H9 (cell line): ENCODE measurements around the gene PRX. TPM values are rescaled to one million over a fixed set of nuclear protein-coding genes. Genes with fewer than 3 reads are reported as not detected.

Experiments used
- DNase-seq: peaks from one replicate; pipeline ENCODE4 v3.0.0-alpha.2; 2017
- H2AFZ ChIP-seq: one replicate; pipeline ENCODE4 v1.6.1; 2013; ENCODE audit warnings: mild to moderate bottlenecking, low read length, control low read depth, moderate library complexity
- H2AK5ac ChIP-seq: 2 replicates; pipeline ENCODE4 v1.6.1; 2013; ENCODE audit warnings: low read length, control low read depth, mixed read lengths; ENCODE audit not compliant: insufficient read length
- H2BK120ac ChIP-seq: one replicate; pipeline ENCODE4 v1.6.1; 2013; ENCODE audit warnings: low read depth, mild to moderate bottlenecking, low read length, control low read depth, inconsistent platforms; ENCODE audit not compliant: poor library complexity, severe bottlenecking
- H2BK12ac ChIP-seq: 2 replicates; pipeline ENCODE4 v1.6.1; 2013; ENCODE audit warnings: low read length, control low read depth, mixed read lengths, low read depth; ENCODE audit not compliant: insufficient read length
- H2BK15ac ChIP-seq: 2 replicates; pipeline ENCODE4 v1.6.1; 2013; ENCODE audit warnings: low read depth, low read length, control low read depth
- H2BK20ac ChIP-seq: one replicate; pipeline ENCODE4 v1.6.1; 2013; ENCODE audit warnings: low read depth, mild to moderate bottlenecking, low read length, control low read depth, inconsistent platforms; ENCODE audit not compliant: poor library complexity, severe bottlenecking
- H2BK5ac ChIP-seq: 2 replicates; pipeline ENCODE4 v1.6.1; 2013; ENCODE audit warnings: low read length, control low read depth, mixed read lengths; ENCODE audit not compliant: insufficient read length
- H3K14ac ChIP-seq: 2 replicates; pipeline ENCODE4 v1.6.1; 2013; ENCODE audit warnings: low read length, control low read depth; ENCODE audit not compliant: insufficient read depth
- H3K18ac ChIP-seq: 2 replicates; pipeline ENCODE4 v1.6.1; 2013; ENCODE audit warnings: low read depth, mild to moderate bottlenecking, mixed read lengths, low read length, control low read depth; ENCODE audit not compliant: insufficient read length
- H3K23ac ChIP-seq: 2 replicates; pipeline ENCODE4 v1.6.1; 2013; ENCODE audit warnings: low read length, control low read depth, mixed read lengths, low read depth; ENCODE audit not compliant: insufficient read length
- H3K23me2 ChIP-seq: 2 replicates; pipeline ENCODE4 v1.6.1; 2013; ENCODE audit warnings: low read depth, mild to moderate bottlenecking, mixed read lengths, low read length, control low read depth; ENCODE audit not compliant: insufficient read length, poor library complexity, severe bottlenecking
- H3K27ac ChIP-seq: 2 replicates; pipeline ENCODE4 v1.5.1; 2013; ENCODE audit warnings: low read length, control low read depth, mixed read lengths, low read depth; ENCODE audit not compliant: insufficient read length
- H3K27me3 ChIP-seq: 2 replicates; pipeline ENCODE4 v1.6.1; 2013; ENCODE audit warnings: low read length, control low read depth, inconsistent platforms; ENCODE audit not compliant: insufficient read depth
- H3K4ac ChIP-seq: 2 replicates; pipeline ENCODE4 v1.6.1; 2013; ENCODE audit warnings: low read depth, mild to moderate bottlenecking, control low read depth, inconsistent platforms, low read length, moderate library complexity
- H3K4me1 ChIP-seq: 2 replicates; pipeline ENCODE4 v1.6.1; 2013; ENCODE audit warnings: low read length, control low read depth, inconsistent platforms; ENCODE audit not compliant: insufficient read depth
- H3K4me2 ChIP-seq: 2 replicates; pipeline ENCODE4 v1.6.1; 2013; ENCODE audit warnings: low read length, control low read depth, mixed read lengths; ENCODE audit not compliant: insufficient read length, insufficient read depth
- H3K56ac ChIP-seq: 2 replicates; pipeline ENCODE4 v1.6.1; 2013; ENCODE audit warnings: low read depth, mild to moderate bottlenecking, mixed read lengths, low read length, control low read depth; ENCODE audit not compliant: insufficient read length
- H3K79me1 ChIP-seq: 2 replicates; pipeline ENCODE4 v1.6.1; 2013; ENCODE audit warnings: low read depth, mild to moderate bottlenecking, moderate library complexity, low read length, control low read depth, inconsistent platforms; ENCODE audit not compliant: insufficient read depth, poor library complexity, severe bottlenecking
- H3K79me2 ChIP-seq: 2 replicates; pipeline ENCODE4 v1.6.1; 2013; ENCODE audit warnings: low read length, control low read depth, inconsistent platforms; ENCODE audit not compliant: insufficient read depth
- H3K9ac ChIP-seq: 2 replicates; pipeline ENCODE4 v1.6.1; 2013; ENCODE audit warnings: low read length, control low read depth, mixed read lengths; ENCODE audit not compliant: insufficient read length; ENCODE audit errors: extremely low read depth
- H3K9me3 ChIP-seq: one replicate; pipeline ENCODE4 v1.6.1; 2013; ENCODE audit warnings: low read depth, low read length, inconsistent platforms; ENCODE audit not compliant: control insufficient read depth
- H3T11ph ChIP-seq: one replicate; pipeline ENCODE4 v1.6.1; 2013; ENCODE audit warnings: mild to moderate bottlenecking, low read length, control low read depth, inconsistent platforms
- H4K20me1 ChIP-seq: one replicate; pipeline ENCODE4 v1.6.1; 2013; ENCODE audit not compliant: control insufficient read depth, insufficient read length, insufficient read depth
- H4K5ac ChIP-seq: 2 replicates; pipeline ENCODE4 v1.6.1; 2013; ENCODE audit warnings: low read depth, mild to moderate bottlenecking, mixed read lengths, low read length, control low read depth; ENCODE audit not compliant: insufficient read length
- H4K8ac ChIP-seq: replicated peaks from 2 replicates; pipeline ENCODE4 v1.6.1; 2013; ENCODE audit warnings: low read length, control low read depth, mixed read lengths, low read depth; ENCODE audit not compliant: insufficient read length
- H4K91ac ChIP-seq: 2 replicates; pipeline ENCODE4 v1.6.1; 2013; ENCODE audit warnings: low read depth, mild to moderate bottlenecking, moderate library complexity, mixed read lengths, low read length, control low read depth; ENCODE audit not compliant: insufficient read length
- H3K27ac Mint-ChIP-seq, 3 experiments: 2 replicates in 2 of 3; 3 replicates in 1 of 3; pipeline ENCODE4 v1.8.0; 2020 to 2021; ENCODE audit warnings: mixed read lengths in 3 of 3, mild to moderate bottlenecking in 1 of 3, moderate library complexity in 1 of 3
- H3K27me3 Mint-ChIP-seq: 2 replicates; pipeline ENCODE4 v1.8.0; 2021; ENCODE audit warnings: low read depth, mild to moderate bottlenecking, moderate library complexity, mixed read lengths
- H3K36me3 Mint-ChIP-seq, 3 experiments: 2 replicates in 2 of 3; 3 replicates in 1 of 3; pipeline ENCODE4 v1.8.0; 2020 to 2021; ENCODE audit warnings: low read depth in 3 of 3, mixed read lengths in 3 of 3; ENCODE audit not compliant: insufficient read depth in 1 of 3
- H3K4me1 Mint-ChIP-seq, 2 experiments: 2 replicates each; pipeline ENCODE4 v1.8.0; 2020; ENCODE audit warnings: mixed read lengths in 2 of 2
- H3K4me3 Mint-ChIP-seq, 2 experiments: 2 replicates in 1 of 2; 3 replicates in 1 of 2; pipeline ENCODE4 v1.8.0; 2020 to 2021; ENCODE audit warnings: mild to moderate bottlenecking in 2 of 2, mixed read lengths in 2 of 2, moderate library complexity in 1 of 2
- H3K9me3 Mint-ChIP-seq, 2 experiments: 2 replicates in 1 of 2; 3 replicates in 1 of 2; pipeline ENCODE4 v1.8.0; 2020; ENCODE audit warnings: mild to moderate bottlenecking in 2 of 2, mixed read lengths in 2 of 2, moderate library complexity in 1 of 2
- WGBS: extraction: QIAGEN DNeasy Blood & Tissue Kit; methylation state at CpG from one replicate; pipeline ENCODE4 v1.1.7; 2013; ENCODE audit warnings: missing lambda C conversion rate, low lambda C conversion rate, mixed read lengths; ENCODE audit not compliant: insufficient read length; ENCODE audit errors: extremely low coverage; 5-methylcytosine and 5-hydroxymethylcytosine counted together
- total RNA-seq: library from RNA; stranded (reverse); gene quantifications from 2 replicates; pipeline ENCODE4 v1.2.1, GENCODE V29; 2021
- TF ChIP-seq, protein P1 (sequence below): fragments of 200-600 bp; sonication (generic); conservative IDR thresholded peaks from 3 replicates; pipeline ENCODE4 v1.8.0; 2021; ENCODE audit warnings: antibody characterized with exemption, mild to moderate bottlenecking

The PRX gene
- total RNA-seq, 1 experiment from 2014 or later: 4.0 TPM

GRCh38 chr19:40424637-40425449 is 11.7 kb upstream of the PRX start:
- Histone ChIP-seq H4K91ac (no peak overlapping the region), H2AFZ (no peak overlapping the region)
- TF ChIP-seq, protein P1, sequence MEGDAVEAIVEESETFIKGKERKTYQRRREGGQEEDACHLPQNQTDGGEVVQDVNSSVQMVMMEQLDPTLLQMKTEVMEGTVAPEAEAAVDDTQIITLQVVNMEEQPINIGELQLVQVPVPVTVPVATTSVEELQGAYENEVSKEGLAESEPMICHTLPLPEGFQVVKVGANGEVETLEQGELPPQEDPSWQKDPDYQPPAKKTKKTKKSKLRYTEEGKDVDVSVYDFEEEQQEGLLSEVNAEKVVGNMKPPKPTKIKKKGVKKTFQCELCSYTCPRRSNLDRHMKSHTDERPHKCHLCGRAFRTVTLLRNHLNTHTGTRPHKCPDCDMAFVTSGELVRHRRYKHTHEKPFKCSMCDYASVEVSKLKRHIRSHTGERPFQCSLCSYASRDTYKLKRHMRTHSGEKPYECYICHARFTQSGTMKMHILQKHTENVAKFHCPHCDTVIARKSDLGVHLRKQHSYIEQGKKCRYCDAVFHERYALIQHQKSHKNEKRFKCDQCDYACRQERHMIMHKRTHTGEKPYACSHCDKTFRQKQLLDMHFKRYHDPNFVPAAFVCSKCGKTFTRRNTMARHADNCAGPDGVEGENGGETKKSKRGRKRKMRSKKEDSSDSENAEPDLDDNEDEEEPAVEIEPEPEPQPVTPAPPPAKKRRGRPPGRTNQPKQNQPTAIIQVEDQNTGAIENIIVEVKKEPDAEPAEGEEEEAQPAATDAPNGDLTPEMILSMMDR: no peak

More at GRCh38 chr19:40424637-40425449, 11.7 kb upstream of the PRX start:
- Histone ChIP-seq H3K56ac (no peak overlapping the region), H2BK120ac (no peak overlapping the region), H3K4me2 (peak overlapping the region; percentile 90), H3K4ac (no peak overlapping the region), H3K27me3 (no peaks in the 10 kb centered on the region), H2BK20ac (no peak overlapping the region), H4K8ac (no peak overlapping the region), H4K20me1 (no peaks in the 10 kb centered on the region), H3K27ac (no peak overlapping the region), H3K23me2 (peaks cover 16% of the 10 kb centered on the region), H3K9me3 (no peaks in the 10 kb centered on the region), H3K79me1 (no peaks in the 10 kb centered on the region), H3T11ph (no peak overlapping the region), H3K4me1 (no peaks in the 10 kb centered on the region; the same call in 1 of the 2 replicates), H2BK15ac (no peak overlapping the region), H3K18ac (no peak overlapping the region), H3K9ac (peak overlapping the region; percentile 57), H2AK5ac (no peak overlapping the region), H3K14ac (peak overlapping the region; percentile 16; the same call in 1 of the 2 replicates), H2BK12ac (no peak overlapping the region), H2BK5ac (no peak overlapping the region), H4K5ac (no peak overlapping the region), H3K23ac (no peak overlapping the region), H3K79me2 (no peaks in the 10 kb centered on the region)
- peaks cover 0 to 5% (median 4%) of the 10 kb centered on the region in 3 experiments; a peak in 3 of 7 replicates for H3K36me3 Mint-ChIP-seq
- no CpG with 5 or more reads among the region's 28 CpGs for WGBS
- peak overlapping the region; percentile 91 to 97 for H3K4me3 Mint-ChIP-seq
- no peaks in the 10 kb centered on the region for H3K27me3 Mint-ChIP-seq
- peak; percentile 48 for DNase-seq
- H3K9me3 Mint-ChIP-seq: peaks cover 0 to 1% of the 10 kb centered on the region in 2 experiments; a peak in 1 of 5 replicates
- peak overlapping the region; percentile 92 to 96 (median 95) for H3K27ac Mint-ChIP-seq
- H3K4me1 Mint-ChIP-seq: peaks cover 19% of the 10 kb centered on the region in 2 experiments
